Measurements from ENCODE around the gene ACOX2. TPM values are rescaled to one million over a fixed set of nuclear protein-coding genes. Genes with fewer than 3 reads are reported as not detected.

ACOX2 gene
- total RNA-seq, 1 donor from 2014 or later, result 7.6 TPM

GRCh38 chr3:58573640-58574039 lies 36.6 kb upstream of the ACOX2 start:
- Histone ChIP-seq H3K9ac (no peak overlapping the region), H2AFZ (replicated peaks) (no peak overlapping the region), H3K4me2 (peak overlapping the region; percentile 21), H3K27ac (no peak overlapping the region), H3F3A (ENCODE audit: low read depth) (peaks cover 13% of the 10 kb centered on the region), H4K20me1 (ENCODE audit: low read depth) (no peaks in the 10 kb centered on the region), H3K4me3 (no peak overlapping the region), H3K27me3 (peaks cover 6% of the 10 kb centered on the region), H3K4me1 (peaks cover 30% of the 10 kb centered on the region), H3K9me3 (ENCODE audit: low read depth) (no peaks in the 10 kb centered on the region), H3K79me2 (ENCODE audit: low read depth) (no peaks in the 10 kb centered on the region), H3K36me3 (no peaks in the 10 kb centered on the region)
- Mint-ChIP-seq H3K9me3 (peaks cover 20% of the 10 kb centered on the region), H3K4me1 (peaks cover 70% of the 10 kb centered on the region), H3K36me3 (peaks cover 3% of the 10 kb centered on the region), H3K27me3 (ENCODE audit: insufficient read depth, low read depth) (peaks cover 29% of the 10 kb centered on the region), H3K27ac (peak overlapping the region; percentile 35), H3K4me3 (no peak overlapping the region)
- TF ChIP-seq EZH2phosphoT487 (IDR thresholded peaks at IDR 0.05) (no peak), EZH2 (IDR thresholded peaks at IDR 0.05) (no peak), CTCF (IDR thresholded peaks at IDR 0.05) (no peak)
- DNase-seq (ENCODE audit: low spot score), result no peak

DNA sequence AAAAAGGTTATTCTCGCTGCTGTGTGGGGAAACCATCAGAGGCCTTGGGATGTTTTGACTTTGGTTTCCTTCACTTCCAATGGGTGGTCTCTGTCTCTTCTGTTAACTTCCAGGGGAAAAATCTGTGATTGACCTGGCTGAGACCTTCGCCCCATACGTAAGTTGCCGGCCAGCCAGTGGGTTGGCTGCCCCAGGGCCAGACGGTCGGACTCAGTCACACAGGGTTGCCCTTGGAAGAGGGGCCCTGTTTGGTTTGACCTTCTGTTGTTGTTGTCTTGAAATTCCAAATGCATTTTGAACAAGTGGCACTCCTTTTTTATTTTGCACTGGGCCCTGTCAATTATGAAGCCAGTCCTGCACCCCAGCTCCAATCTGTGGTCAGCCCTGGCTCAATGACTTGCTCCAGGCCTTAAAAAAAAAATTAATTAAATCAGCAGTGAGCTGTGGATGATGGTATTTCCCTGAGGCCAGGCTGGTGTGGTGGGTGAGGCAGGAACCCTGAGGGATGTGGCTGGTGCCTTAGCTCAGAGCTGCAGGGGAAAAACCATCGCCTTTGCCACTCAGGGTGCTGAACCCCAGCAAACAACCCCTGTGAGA lies 35.7 kb upstream of the ACOX2 start:
- Histone ChIP-seq H3K4me1 (peaks cover 30% of the 10 kb centered on the region), H3K9ac (no peak overlapping the region), H3K4me3 (no peak overlapping the region)

DNA sequence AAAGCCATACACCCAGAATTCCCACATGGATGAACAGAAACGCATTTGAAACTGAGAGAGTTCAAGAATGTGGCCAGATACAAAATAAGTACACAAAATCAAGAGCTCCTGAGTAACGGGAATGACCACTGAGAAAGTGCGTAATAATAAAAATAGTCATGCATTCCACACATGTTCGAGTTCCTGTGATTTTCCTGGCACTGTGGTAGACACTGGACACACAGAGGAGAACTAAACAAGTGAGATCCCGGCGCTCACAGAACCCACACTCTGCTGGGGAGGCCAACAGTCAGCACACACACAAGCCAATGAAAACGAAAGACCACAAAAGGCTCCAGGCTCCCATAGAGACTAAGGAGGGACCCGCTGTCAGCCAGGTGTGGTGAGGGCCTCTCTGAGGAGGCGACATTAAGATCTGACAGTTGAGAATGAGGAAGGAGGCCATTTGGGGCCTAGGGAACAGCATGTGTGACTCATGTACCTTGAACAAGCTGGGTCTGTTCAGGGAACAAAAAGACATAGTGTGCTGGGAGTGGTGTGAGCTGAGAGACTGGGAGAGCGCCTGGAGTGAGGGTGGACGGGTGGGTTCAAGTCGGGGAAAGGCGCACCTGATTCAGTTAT lies 35.1 kb upstream of the ACOX2 start:
- Histone ChIP-seq H4K20me1 (ENCODE audit: low read depth) (no peaks in the 10 kb centered on the region), H3K36me3 (no peaks in the 10 kb centered on the region), H3F3A (ENCODE audit: low read depth) (peaks cover 5% of the 10 kb centered on the region), H3K4me2 (no peak overlapping the region), H3K27ac (no peak overlapping the region), H3K79me2 (ENCODE audit: low read depth) (no peaks in the 10 kb centered on the region), H3K27me3 (peaks cover 6% of the 10 kb centered on the region), H3K4me3 (no peak overlapping the region), H3K4me1 (peaks cover 24% of the 10 kb centered on the region), H3K9ac (no peak overlapping the region), H2AFZ (replicated peaks) (no peak overlapping the region), H3K9me3 (ENCODE audit: low read depth) (no peaks in the 10 kb centered on the region)
- Mint-ChIP-seq H3K36me3 (peaks cover 3% of the 10 kb centered on the region), H3K4me3 (peak overlapping the region; percentile 14), H3K27me3 (ENCODE audit: insufficient read depth, low read depth) (peaks cover 31% of the 10 kb centered on the region), H3K4me1 (peaks cover 62% of the 10 kb centered on the region), H3K9me3 (peaks cover 17% of the 10 kb centered on the region), H3K27ac (no peak overlapping the region)
- TF ChIP-seq EZH2phosphoT487 (IDR thresholded peaks at IDR 0.05) (no peak), CTCF (IDR thresholded peaks at IDR 0.05) (no peak), EZH2 (IDR thresholded peaks at IDR 0.05) (no peak)
- DNase-seq (ENCODE audit: low spot score), result no peak

More for the DNA sequence above, 35.7 kb upstream of the ACOX2 start:
- Histone ChIP-seq H3K27me3 (peaks cover 6% of the 10 kb centered on the region), H3K4me2 (no peak overlapping the region), H3F3A (ENCODE audit: low read depth) (peaks cover 11% of the 10 kb centered on the region), H3K27ac (no peak overlapping the region), H2AFZ (replicated peaks) (no peak overlapping the region), H3K9me3 (ENCODE audit: low read depth) (no peaks in the 10 kb centered on the region), H4K20me1 (ENCODE audit: low read depth) (no peaks in the 10 kb centered on the region), H3K36me3 (no peaks in the 10 kb centered on the region), H3K79me2 (ENCODE audit: low read depth) (no peaks in the 10 kb centered on the region)
- no peak overlapping the region for H3K4me3 Mint-ChIP-seq
- DNase-seq (ENCODE audit: low spot score), result no peak
- no peak for TF ChIP-seq CTCF (IDR thresholded peaks at IDR 0.05)
- H3K9me3 Mint-ChIP-seq, result peaks cover 20% of the 10 kb centered on the region
- peaks cover 30% of the 10 kb centered on the region for H3K27me3 Mint-ChIP-seq (ENCODE audit: insufficient read depth, low read depth)
- H3K36me3 Mint-ChIP-seq, result peaks cover 3% of the 10 kb centered on the region
- H3K4me1 Mint-ChIP-seq, result peaks cover 68% of the 10 kb centered on the region
- H3K27ac Mint-ChIP-seq, result no peak overlapping the region
